Colonic mucosa (tissue), 4 donors: ENCODE data around the gene KRT2. TPM values are rescaled to one million over a fixed set of nuclear protein-coding genes. Genes with fewer than 3 reads are reported as not detected.

Source experiments
- DNase-seq: peaks from one replicate; pipeline ENCODE4 v3.0.0-alpha.2; 2020
- H3K27ac ChIP-seq: fragments of 200-600 bp; one replicate; pipeline ENCODE4 v1.8.0; 2021
- H3K27me3 ChIP-seq: fragments of 200-600 bp; one replicate; pipeline ENCODE4 v1.8.0; 2021
- H3K36me3 ChIP-seq: fragments of 200-600 bp; one replicate; pipeline ENCODE4 v1.8.0; 2021
- H3K4me1 ChIP-seq: fragments of 200-600 bp; one replicate; pipeline ENCODE4 v1.8.0; 2021; ENCODE audit warnings: mild to moderate bottlenecking
- H3K4me3 ChIP-seq: fragments of 200-600 bp; one replicate; pipeline ENCODE4 v1.8.0; 2021
- H3K9ac ChIP-seq, 2 donors: one replicate each; pipeline ENCODE4 v1.7.0; 2013; ENCODE audit warnings: control low read depth in 2 of 2, low read depth in 2 of 2, low read length in 2 of 2
- H3K9me3 ChIP-seq: fragments of 200-600 bp; one replicate; pipeline ENCODE4 v1.8.0; 2021
- intact Hi-C: fragments of 100-400 bp; cut with DNase I; formaldehyde crosslinking; loops from one replicate; pipeline ENCODE4 v1.14.1; 2022
- total RNA-seq, 2 donors: library from RNA; stranded (reverse); fragmentation: NEBNext Ultra II Directional in 1 of 2; extraction: Animal tissue kit (Norgen Biotek cat#: 25700) in 1 of 2; gene quantifications; one replicate each; pipeline ENCODE4 v1.2.1, GENCODE V29; 2021
- TF ChIP-seq, protein P1 (sequence below): fragments of 200-600 bp; IDR thresholded peaks from one replicate; pipeline ENCODE4 v1.8.0; 2022; ENCODE audit warnings: antibody characterized with exemption, mild to moderate bottlenecking
- donor health status: healthy.
- donor health status: DM: no; HTN: no; CAD: no.
- donor health status: DM: no; HTN: no; CAD: no.

The KRT2 gene
- total RNA-seq, 2 donors from 2014 or later: not detected

DNA sequence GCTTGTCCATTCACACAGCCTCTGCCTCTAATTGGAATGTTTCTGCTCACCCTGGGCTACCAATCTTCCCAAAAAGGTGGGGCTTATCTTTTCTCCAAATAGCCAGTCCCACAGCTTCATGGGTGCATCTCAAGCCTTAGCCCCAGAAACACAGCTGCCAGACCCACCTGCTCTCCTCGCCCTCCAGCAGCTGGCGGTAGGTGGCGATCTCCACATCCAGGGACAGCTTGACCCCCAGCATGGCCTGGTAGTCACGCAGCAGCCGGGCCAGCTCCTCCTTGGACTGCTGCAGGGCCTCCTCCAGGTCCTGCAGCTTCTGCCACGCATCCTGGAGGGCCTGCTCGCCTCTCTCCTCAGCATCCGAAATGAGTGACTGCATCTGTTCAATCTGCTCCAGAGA lies 40.2 kb upstream of the KRT2 start:
- no peaks in the 10 kb centered on the region for H3K36me3 ChIP-seq
- DNase-seq: no peak
- H3K27me3 ChIP-seq: peaks cover 3% of the 10 kb centered on the region
- TF ChIP-seq, protein P1, sequence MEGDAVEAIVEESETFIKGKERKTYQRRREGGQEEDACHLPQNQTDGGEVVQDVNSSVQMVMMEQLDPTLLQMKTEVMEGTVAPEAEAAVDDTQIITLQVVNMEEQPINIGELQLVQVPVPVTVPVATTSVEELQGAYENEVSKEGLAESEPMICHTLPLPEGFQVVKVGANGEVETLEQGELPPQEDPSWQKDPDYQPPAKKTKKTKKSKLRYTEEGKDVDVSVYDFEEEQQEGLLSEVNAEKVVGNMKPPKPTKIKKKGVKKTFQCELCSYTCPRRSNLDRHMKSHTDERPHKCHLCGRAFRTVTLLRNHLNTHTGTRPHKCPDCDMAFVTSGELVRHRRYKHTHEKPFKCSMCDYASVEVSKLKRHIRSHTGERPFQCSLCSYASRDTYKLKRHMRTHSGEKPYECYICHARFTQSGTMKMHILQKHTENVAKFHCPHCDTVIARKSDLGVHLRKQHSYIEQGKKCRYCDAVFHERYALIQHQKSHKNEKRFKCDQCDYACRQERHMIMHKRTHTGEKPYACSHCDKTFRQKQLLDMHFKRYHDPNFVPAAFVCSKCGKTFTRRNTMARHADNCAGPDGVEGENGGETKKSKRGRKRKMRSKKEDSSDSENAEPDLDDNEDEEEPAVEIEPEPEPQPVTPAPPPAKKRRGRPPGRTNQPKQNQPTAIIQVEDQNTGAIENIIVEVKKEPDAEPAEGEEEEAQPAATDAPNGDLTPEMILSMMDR: no peak
- H3K9me3 ChIP-seq: no peaks in the 10 kb centered on the region
- H3K4me3 ChIP-seq: no peak overlapping the region
- H3K4me1 ChIP-seq: no peaks in the 10 kb centered on the region
- no peak overlapping the region for H3K9ac ChIP-seq
- H3K27ac ChIP-seq: no peak overlapping the region
- intact Hi-C loops: no loop called here

DNA sequence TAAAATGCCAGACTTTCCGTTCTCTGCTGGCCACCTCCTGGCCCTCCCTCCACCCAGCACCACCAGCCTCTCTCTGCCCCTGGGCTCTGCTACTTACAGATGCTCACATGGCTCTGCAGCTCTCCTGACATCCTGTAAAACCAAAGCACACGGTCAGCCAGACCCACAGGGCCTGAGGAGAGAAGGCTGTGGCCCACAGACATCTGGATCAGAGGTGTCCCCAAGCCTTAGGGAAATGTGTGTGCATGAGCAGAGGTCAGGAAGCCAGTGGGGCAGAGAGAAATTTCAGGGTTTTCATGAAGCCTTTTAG lies 39.8 kb upstream of the KRT2 start:
- H3K27ac ChIP-seq: no peak overlapping the region
- no peaks in the 10 kb centered on the region for H3K9me3 ChIP-seq
- H3K9ac ChIP-seq: no peak overlapping the region
- TF ChIP-seq, protein P1: no peak
- DNase-seq: no peak
- intact Hi-C loops: no loop called here
- H3K36me3 ChIP-seq: no peaks in the 10 kb centered on the region
- H3K4me1 ChIP-seq: no peaks in the 10 kb centered on the region
- no peak overlapping the region for H3K4me3 ChIP-seq
- peaks cover 3% of the 10 kb centered on the region for H3K27me3 ChIP-seq

GRCh38 chr12:52691076-52691840 lies 39.2 kb upstream of the KRT2 start:
- Histone ChIP-seq H3K27me3 (peaks cover 3% of the 10 kb centered on the region), H3K4me1 (no peaks in the 10 kb centered on the region), H3K9me3 (no peaks in the 10 kb centered on the region), H3K4me3 (peak overlapping the region; percentile 19), H3K9ac (peak overlapping the region in 1 of 2 donors; percentile 9), H3K27ac (no peak overlapping the region), H3K36me3 (no peaks in the 10 kb centered on the region)
- no peak for DNase-seq
- TF ChIP-seq, protein P1: no peak
- intact Hi-C loops: no loop called here

DNA sequence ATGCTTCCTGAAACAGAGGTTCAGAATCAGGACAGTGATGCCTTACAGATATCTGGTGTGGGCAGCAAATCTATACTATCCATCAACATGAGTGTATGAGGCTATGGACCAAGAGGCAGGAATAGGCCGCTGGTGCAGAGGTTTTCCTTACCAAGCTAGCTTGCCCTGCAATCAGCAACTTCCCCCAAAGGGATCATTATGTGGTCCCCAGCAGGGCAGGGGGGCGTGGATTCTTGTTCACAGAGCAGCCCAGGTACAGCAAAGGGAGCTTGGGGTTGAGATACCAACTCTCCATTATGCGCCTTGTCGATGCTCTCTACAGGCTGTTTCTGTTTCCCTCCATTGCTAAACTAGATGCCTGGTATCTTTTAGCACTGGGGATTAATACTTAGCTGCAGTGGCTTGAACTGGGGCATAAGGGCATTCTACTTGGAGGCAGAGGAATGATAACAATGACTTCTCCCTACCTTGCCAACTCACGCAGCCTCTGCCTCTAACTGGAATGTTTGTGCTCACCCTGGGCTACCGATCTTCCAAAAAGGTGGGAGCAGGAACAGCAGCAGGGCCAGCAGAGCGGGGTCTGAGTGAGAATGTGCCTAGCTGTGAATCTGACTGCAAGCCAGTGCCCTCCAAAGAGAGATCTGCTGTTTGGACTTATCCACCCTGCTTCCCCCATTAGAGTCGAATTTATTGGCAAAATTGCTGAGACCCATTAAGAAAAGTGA lies 38.5 kb upstream of the KRT2 start:
- Histone ChIP-seq H3K9me3 (no peaks in the 10 kb centered on the region), H3K27ac (no peak overlapping the region), H3K4me1 (no peaks in the 10 kb centered on the region), H3K4me3 (peak overlapping the region; percentile 19), H3K27me3 (peaks cover 3% of the 10 kb centered on the region), H3K9ac (peak overlapping the region in 1 of 2 donors; percentile 9), H3K36me3 (no peaks in the 10 kb centered on the region)
- intact Hi-C loops: no loop called here
- no peak for DNase-seq
- TF ChIP-seq, protein P1: no peak

- Histone ChIP-seq H3K27ac (no peak overlapping the region), H3K4me3 (no peak overlapping the region), H3K4me1 (no peaks in the 10 kb centered on the region), H3K9me3 (no peaks in the 10 kb centered on the region), H3K27me3 (peaks cover 3% of the 10 kb centered on the region), H3K9ac (no peak overlapping the region), H3K36me3 (no peaks in the 10 kb centered on the region)
- intact Hi-C loops: no loop called here
- TF ChIP-seq, protein P1: no peak
- DNase-seq: no peak
Observed at GRCh38 chr12:52689936-52690335, 37.9 kb upstream of the KRT2 start.
